Measurements from ENCODE around the gene GTF2F2. TPM values are rescaled to one million over a fixed set of nuclear protein-coding genes. Genes with fewer than 3 reads are reported as not detected.
"Not testable (repeated sequence)": the region's sequence is repeated elsewhere in the genome, so short reads cannot be mapped to it uniquely, and the experiment has no call there.

GTF2F2 gene
- polyA plus RNA-seq, 3 donors: 30.3 to 32.9 (median 32.5) TPM

- no peak for DNase-seq (ENCODE audit: low read depth in 3 of 3, low spot score in 2 of 3)
Measured at GRCh38 chr13:45297456-45298205, 177.3 kb downstream of the GTF2F2 start.

- no peak for DNase-seq (ENCODE audit: low read depth in 3 of 3, low spot score in 2 of 3)
Measured at GRCh38 chr13:45298206-45298505, 177.8 kb downstream of the GTF2F2 start.

DNA sequence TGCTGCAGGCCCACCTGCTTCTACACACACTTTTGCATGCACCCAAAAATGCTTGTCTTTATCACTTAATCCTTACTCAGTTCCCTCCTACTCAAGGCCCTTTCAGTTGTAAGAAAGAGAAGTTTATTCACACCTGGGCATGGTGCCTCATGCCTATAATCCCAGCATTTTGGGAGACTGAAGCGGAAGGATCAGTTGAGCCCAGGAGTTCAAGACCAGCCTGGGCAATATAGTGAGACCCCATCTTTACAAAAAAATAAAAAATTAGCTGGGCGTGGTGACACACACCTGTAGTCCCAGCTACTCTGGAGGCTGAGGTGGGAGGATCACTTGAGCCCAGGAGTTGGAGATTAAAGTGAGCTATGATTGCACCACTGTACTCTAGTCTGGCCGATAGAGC lies 178.2 kb downstream of the GTF2F2 start:
- DNase-seq (ENCODE audit: low read depth in 3 of 3, low spot score in 2 of 3): not testable (repeated sequence)

- DNase-seq (ENCODE audit: low read depth in 3 of 3, low spot score in 2 of 3): no peak
Measured at GRCh38 chr13:45299194-45299593, 178.9 kb downstream of the GTF2F2 start.

DNA sequence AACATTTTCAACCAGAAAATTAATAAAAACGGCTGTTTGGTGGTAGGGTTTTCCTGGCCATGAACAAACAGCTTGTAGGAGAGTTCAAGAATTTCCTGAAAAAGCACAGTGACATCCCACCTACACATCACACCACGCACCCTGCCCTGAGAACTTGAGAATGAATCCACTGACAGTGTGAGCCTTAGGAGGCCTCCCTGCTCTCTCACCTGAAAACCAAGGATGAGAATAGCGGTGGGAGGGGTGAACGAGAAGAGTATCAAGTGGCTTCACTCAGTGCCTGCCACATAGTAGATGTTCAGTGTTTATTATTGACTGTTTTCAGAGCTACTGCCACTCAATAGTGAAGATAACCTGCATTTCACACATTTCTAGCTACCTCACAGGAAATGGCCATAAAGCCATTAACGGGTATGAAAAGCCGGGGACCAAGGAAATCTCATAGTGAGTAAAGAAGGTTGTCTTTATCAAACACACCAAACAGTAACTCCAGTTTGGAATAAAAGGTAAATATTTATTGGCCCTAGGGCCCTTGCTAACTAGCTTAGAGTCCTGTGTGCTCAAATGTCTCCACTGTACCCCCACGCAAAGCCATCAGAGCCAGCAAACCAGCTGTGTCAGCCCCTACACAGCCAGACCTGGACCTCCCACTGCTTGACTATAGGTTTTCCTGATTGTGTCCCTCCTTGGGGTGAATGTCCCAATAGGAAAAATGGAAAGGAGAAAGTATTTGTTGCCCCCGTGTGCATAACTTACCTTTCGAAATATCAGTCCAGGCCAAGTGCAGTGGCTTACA lies 180.1 kb downstream of the GTF2F2 start:
- no peak for DNase-seq (ENCODE audit: low read depth in 3 of 3, low spot score in 2 of 3)

DNA sequence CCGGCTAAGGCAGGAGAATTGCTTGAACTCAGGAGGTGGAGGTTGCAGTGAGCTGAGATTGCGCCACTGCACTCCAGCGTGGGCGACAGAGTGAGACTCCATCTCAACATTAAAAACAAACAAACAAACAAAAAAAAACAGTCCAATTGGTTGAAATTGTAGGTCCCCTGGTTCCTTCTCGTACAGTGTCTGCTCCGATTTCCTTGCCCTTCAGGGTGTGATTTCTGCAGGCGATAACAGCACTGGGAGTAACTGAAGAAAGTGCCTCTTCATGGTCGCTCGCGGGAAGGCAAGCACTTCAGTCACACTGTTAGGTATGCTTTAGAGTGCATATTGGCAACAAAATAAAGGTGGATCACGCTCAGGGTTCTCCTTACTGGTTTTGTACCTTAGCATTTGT lies 181.0 kb downstream of the GTF2F2 start:
- no peak for DNase-seq (ENCODE audit: low read depth in 3 of 3, low spot score in 2 of 3)

DNA sequence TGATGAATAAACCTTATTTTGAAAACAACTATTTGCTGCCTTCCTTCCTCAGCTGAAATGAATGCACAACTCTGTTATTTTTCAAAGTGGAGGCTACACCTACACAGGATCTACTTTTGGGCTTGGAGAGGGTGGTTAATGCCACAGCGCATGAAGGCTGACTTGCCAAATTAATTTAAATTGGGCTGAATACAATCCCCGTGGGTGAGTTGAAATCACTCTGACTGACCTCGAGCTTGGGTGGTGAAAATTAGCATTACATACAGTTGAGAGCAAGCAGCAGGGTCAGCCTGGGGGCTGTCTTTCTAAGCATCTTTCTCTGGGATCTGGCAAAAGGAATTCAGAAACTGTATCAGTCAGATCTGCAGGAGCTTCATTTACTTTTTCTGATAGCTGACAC lies 182.2 kb downstream of the GTF2F2 start:
- DNase-seq (ENCODE audit: low read depth in 3 of 3, low spot score in 2 of 3): no peak

GRCh38 chr13:45303026-45303425 lies 182.7 kb downstream of the GTF2F2 start:
- DNase-seq (ENCODE audit: low read depth in 3 of 3, low spot score in 2 of 3): no peak

DNA sequence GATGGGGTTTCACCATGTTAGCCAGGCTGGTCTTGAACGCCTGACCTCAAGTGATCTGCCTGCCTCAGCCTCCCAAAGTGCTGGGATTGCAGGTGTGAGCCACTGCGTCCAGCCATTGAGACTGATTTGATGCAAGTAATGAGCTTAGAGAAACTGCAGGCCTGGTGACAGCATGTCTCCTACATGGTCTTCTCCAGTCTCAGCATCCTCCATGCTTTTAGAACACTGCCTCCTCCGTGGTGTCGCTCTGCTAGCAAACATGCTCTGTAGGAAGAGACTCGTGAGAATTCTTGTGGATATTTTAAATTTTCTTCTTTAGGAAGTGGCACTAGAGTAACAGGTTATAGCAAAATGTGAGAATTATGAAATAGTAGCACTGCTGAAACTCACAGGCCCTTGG lies 183.6 kb downstream of the GTF2F2 start:
- DNase-seq (ENCODE audit: low read depth in 3 of 3, low spot score in 2 of 3): no peak

GRCh38 chr13:45305079-45305478 lies 184.8 kb downstream of the GTF2F2 start:
- no peak for DNase-seq (ENCODE audit: low read depth in 3 of 3, low spot score in 2 of 3)

GRCh38 chr13:45306966-45307365 lies 186.7 kb downstream of the GTF2F2 start:
- DNase-seq (ENCODE audit: low read depth in 3 of 3, low spot score in 2 of 3): no peak

GRCh38 chr13:45310341-45311131 lies 190.2 kb downstream of the GTF2F2 start:
- no peak for DNase-seq (ENCODE audit: low read depth in 3 of 3, low spot score in 2 of 3)

DNA sequence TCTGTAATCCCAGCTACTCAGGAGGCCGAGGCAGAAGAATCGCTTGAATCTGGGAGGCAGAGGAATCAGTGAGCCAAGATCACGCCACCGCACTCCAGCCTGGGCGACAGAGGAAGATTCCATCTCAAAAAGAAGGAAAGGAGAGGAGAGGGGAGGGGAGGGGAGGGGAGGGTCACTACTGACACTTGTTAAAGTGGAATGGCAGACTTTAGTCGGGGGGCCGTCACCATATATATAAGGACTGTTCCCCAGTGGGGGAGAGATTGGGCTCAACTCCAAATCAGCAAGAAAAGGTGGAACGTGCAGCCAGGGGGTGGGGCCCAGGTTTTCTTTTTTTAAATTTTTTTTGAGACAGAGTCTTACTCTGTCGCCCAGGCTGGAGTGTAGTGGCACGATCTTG lies 194.5 kb downstream of the GTF2F2 start:
- no peak for DNase-seq (ENCODE audit: low read depth in 3 of 3, low spot score in 2 of 3)

- no peak for DNase-seq (ENCODE audit: low read depth in 3 of 3, low spot score in 2 of 3)
Measured at GRCh38 chr13:45315520-45316167, 195.3 kb downstream of the GTF2F2 start.

DNA sequence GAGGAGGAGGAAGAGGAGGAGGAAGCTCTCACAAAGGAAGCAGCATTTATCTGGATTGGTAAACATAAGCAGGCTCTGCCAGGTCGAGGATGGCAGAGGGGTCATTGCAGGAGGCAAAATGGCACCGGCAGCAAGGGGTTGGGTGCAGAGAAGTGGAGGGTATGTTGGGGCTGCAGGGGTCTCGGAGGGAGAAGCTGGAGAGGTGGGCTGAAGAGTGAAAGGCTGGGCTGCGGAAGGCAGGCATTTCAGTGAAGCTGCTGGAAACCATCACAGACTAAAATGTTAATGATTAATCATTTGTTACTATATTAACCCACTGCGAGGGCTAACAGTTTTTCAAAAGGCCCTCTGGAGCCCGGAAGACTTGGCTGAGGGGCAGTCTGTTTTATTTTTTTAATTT lies 196.0 kb downstream of the GTF2F2 start:
- DNase-seq (ENCODE audit: low read depth in 3 of 3, low spot score in 2 of 3): no peak

GRCh38 chr13:45316996-45317395 lies 196.7 kb downstream of the GTF2F2 start:
- DNase-seq (ENCODE audit: low read depth in 3 of 3, low spot score in 2 of 3): no peak

DNA sequence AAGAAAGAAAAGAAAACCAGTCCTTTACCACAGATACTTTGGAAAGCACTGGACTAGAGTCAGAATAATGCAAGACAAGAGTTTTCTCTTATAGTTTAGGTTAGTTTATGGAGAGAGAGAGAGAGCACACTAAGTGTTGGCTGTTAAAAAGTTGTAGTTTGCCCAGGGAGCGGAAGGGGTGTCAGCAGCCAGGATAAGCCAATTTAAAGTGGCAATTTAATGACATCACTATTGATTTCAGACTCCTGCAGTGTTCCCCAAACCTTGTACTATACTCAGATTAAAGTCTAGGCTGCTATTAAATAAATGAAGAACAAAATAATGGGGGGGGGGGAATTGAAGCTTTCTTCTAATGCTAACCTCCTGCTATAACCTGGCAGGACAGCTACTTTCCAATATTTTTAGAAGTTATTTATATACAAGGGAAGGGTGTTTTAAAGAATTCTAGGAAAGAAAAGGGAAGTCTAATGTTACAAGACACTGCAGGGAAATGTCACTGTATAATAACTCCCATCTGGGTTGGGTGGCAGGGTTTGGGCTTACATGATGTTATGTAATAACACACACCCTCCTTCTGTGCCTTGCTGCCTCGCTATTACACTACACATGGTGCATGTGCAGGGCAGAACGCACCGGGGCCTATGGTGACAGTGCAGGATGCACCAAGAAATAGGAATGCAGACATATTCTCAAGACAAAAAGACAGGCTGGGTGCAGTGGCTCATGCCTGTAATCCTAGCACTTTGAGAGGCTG lies 200.7 kb downstream of the GTF2F2 start:
- DNase-seq (ENCODE audit: low read depth in 3 of 3, low spot score in 2 of 3): no peak

- DNase-seq (ENCODE audit: low read depth in 3 of 3, low spot score in 2 of 3): no peak
Measured at GRCh38 chr13:45325806-45326205, 205.5 kb downstream of the GTF2F2 start.

GRCh38 chr13:45327253-45327955 lies 207.1 kb downstream of the GTF2F2 start:
- DNase-seq (ENCODE audit: low read depth in 3 of 3, low spot score in 2 of 3): no peak

- no peak for DNase-seq (ENCODE audit: low read depth in 3 of 3, low spot score in 2 of 3)
Measured at GRCh38 chr13:45328661-45329111, 208.4 kb downstream of the GTF2F2 start.
